GM12892 (cell line): ENCODE results near the gene DHRSX.

Experiments used
- POLR2A ChIP-seq: IDR thresholded peaks from 2 replicates; pipeline ENCODE4 v1.6.1; 2011; ENCODE audit warnings: low read depth, low read length, control low read depth
- POLR2AphosphoS5 ChIP-seq: IDR thresholded peaks from 2 replicates; pipeline ENCODE4 v1.6.1; 2011; ENCODE audit warnings: low read depth, low read length, control low read depth

DNA sequence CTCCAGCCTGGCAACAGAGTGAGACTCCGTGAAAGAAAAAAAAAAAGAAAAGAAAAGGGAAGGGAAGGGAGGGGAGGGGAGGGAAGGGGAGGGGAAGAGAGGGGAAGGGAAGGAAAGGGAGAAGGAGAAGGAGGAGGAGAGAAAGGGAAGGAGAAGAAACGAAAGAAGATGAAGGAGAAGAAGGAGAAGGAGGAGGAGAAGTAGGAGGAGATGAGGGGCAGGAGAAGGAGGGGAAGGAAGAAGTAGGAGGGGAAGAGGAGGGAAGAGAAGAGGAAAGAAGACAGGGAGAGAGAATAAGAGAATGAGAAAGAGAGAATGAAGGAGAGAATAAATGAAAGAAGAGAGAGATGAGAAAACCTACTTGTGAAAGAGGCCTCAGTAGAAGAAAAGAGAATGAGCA, 170.3 kb downstream of the DHRSX start:
- TF ChIP-seq POLR2A: no peak
- no peak for TF ChIP-seq POLR2AphosphoS5
